Endothelial cell of umbilical vein (primary cell): ENCODE data around the gene PEX5.

ENCODE experiments used
- CTCF ChIP-seq, 2 donors: IDR thresholded peaks; 1 replicate in 1 of 2; 2 replicates in 1 of 2; pipeline ENCODE4 v1.5.1; 2011; ENCODE audit warnings: low read length in 2 of 2, mild to moderate bottlenecking in 2 of 2, moderate library complexity in 2 of 2, control low read depth in 1 of 2, inconsistent platforms in 1 of 2, low read depth in 1 of 2; ENCODE audit not compliant: insufficient read depth in 1 of 2; ENCODE audit errors: extremely low read depth in 1 of 2
- FOS ChIP-seq: IDR thresholded peaks from 2 replicates; pipeline ENCODE4 v1.6.1; 2011; ENCODE audit warnings: mild to moderate bottlenecking, low read length, moderate library complexity, borderline replicate concordance; ENCODE audit not compliant: insufficient read depth
- POLR2AphosphoS5 ChIP-seq: IDR thresholded peaks from 2 replicates; pipeline ENCODE4 v1.6.1; 2012; ENCODE audit warnings: low read depth, mild to moderate bottlenecking, control low read depth, low read length, moderate library complexity; ENCODE audit not compliant: insufficient read depth

- TF ChIP-seq CTCF (IDR thresholded peaks at IDR 0.05; ENCODE audit: extremely low read depth in 1 of 2, insufficient read depth in 1 of 2, low read depth in 1 of 2, low read length in 2 of 2) (no peak), POLR2AphosphoS5 (no peak), FOS (no peak)
Measured at GRCh38 chr12:7141351-7142005, 48.0 kb upstream of the PEX5 start.
